A673 (cell line): ENCODE results near the gene GABRP. TPM values are rescaled to one million over a fixed set of nuclear protein-coding genes. Genes with fewer than 3 reads are reported as not detected.

Experiments
- BruUV-seq: library from RNA; stranded (reverse); fragments of 400-500 nt; replicated peaks from 2 replicates; lab custom pipeline; 2021; lab: Mats Ljungman, UMichigan
- CTCF ChIA-PET: fragments of 300-600 bp; sonication (Branson Sonifier 250); formaldehyde crosslinking; loops from one replicate; lab custom pipeline; 2022; ENCODE audit warnings: antibody characterized with exemption; lab: Charles Lee
- POLR2A ChIA-PET: fragments of 300-600 bp; sonication (Branson Sonifier 250); formaldehyde crosslinking; loops from one replicate; lab custom pipeline; 2022; ENCODE audit warnings: antibody characterized with exemption; ENCODE audit not compliant: low non-redundant PET; lab: Charles Lee
- DNase-seq: peaks from one replicate; pipeline ENCODE4 v3.0.0-alpha.2; 2015; ENCODE audit warnings: low spot score
- H3K27ac ChIP-seq: fragments of 200-600 bp; sonication (generic); 2 replicates; pipeline ENCODE4 v1.5.1; 2016; ENCODE audit warnings: mixed run types, low read depth, mild to moderate bottlenecking, mixed read lengths, antibody characterized with exemption, low read length; ENCODE audit not compliant: poor library complexity, severe bottlenecking
- H3K27me3 ChIP-seq: fragments of 200-600 bp; sonication (generic); replicated peaks from 2 replicates; pipeline ENCODE4 v1.6.1; 2017; ENCODE audit warnings: mixed run types, low read depth, mild to moderate bottlenecking, mixed read lengths, antibody characterized with exemption, low read length; ENCODE audit not compliant: insufficient read depth, poor library complexity
- H3K36me3 ChIP-seq: fragments of 200-600 bp; sonication (generic); 2 replicates; pipeline ENCODE4 v1.6.1; 2016; ENCODE audit warnings: mixed run types, mild to moderate bottlenecking, mixed read lengths, antibody characterized with exemption, low read length; ENCODE audit not compliant: insufficient read depth, poor library complexity, severe bottlenecking
- H3K4me1 ChIP-seq: fragments of 200-600 bp; sonication (generic); 2 replicates; pipeline ENCODE4 v1.6.1; 2017; ENCODE audit warnings: mixed run types, mild to moderate bottlenecking, mixed read lengths, antibody characterized with exemption, low read length; ENCODE audit not compliant: insufficient read depth, poor library complexity, severe bottlenecking
- H3K4me3 ChIP-seq: fragments of 200-600 bp; sonication (generic); 2 replicates; pipeline ENCODE4 v1.5.1; 2016; ENCODE audit warnings: low read depth, mixed run types, mild to moderate bottlenecking, mixed read lengths, low read length; ENCODE audit not compliant: poor library complexity, severe bottlenecking
- H3K9me3 ChIP-seq: fragments of 200-600 bp; sonication (generic); 2 replicates; pipeline ENCODE4 v1.6.1; 2016; ENCODE audit warnings: mixed run types, low read depth, mild to moderate bottlenecking, mixed read lengths, antibody characterized with exemption, low read length; ENCODE audit not compliant: poor library complexity, severe bottlenecking
- EZH2 ChIP-seq: fragments of 200-600 bp; sonication (generic); IDR thresholded peaks from 2 replicates; pipeline ENCODE4 v1.6.1; 2017; ENCODE audit warnings: borderline replicate concordance, low read depth, mild to moderate bottlenecking, mixed read lengths, antibody characterized with exemption, low read length; ENCODE audit not compliant: poor library complexity, severe bottlenecking
- intact Hi-C: fragments of 100-400 bp; cut with micrococcal nuclease; formaldehyde crosslinking; loops from one replicate; pipeline ENCODE4 v1.10.0; 2022; ENCODE audit not compliant: unreplicated experiment
- total RNA-seq: library from RNA; stranded (reverse); gene quantifications from 2 replicates; pipeline ENCODE4 v1.2.3, GENCODE V29; 2021
- TF ChIP-seq, protein P1 (sequence below): fragments of 300-800, 200-600 bp; sonication (generic); conservative IDR thresholded peaks from 2 replicates; pipeline ENCODE4 v1.5.1; 2017; ENCODE audit warnings: low read depth, mild to moderate bottlenecking, antibody characterized with exemption, low read length, moderate library complexity, mixed read lengths

GABRP gene
- total RNA-seq, 1 experiment from 2014 or later, result 0.09 TPM

DNA sequence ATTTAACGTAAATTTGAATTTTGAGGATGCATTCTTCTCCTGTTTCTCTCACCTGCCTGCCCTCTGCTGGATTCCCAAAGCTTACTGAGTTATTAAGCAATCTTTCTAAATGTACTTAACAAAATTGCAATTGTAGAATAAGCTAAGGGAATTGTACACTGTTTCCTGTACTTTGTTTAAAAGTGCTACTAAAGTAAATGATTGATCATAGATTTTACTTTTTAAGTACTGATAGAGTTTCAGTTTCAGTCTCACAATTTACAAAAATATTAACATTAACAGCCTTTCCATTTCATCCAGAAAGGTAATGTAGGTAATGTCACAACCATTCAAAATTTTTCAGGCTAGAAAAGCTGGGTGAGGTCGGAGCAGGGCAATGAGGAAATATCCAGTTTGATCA is 73.5 kb downstream of the GABRP start:
- Histone ChIP-seq H3K27ac (no peak overlapping the region), H3K4me3 (no peak overlapping the region), H3K27me3 (peaks cover 8% of the 10 kb centered on the region), H3K9me3 (peaks cover 13% of the 10 kb centered on the region), H3K36me3 (no peaks in the 10 kb centered on the region), H3K4me1 (no peaks in the 10 kb centered on the region)
- DNase-seq, result no peak
- no peak for TF ChIP-seq EZH2
- TF ChIP-seq, protein P1, sequence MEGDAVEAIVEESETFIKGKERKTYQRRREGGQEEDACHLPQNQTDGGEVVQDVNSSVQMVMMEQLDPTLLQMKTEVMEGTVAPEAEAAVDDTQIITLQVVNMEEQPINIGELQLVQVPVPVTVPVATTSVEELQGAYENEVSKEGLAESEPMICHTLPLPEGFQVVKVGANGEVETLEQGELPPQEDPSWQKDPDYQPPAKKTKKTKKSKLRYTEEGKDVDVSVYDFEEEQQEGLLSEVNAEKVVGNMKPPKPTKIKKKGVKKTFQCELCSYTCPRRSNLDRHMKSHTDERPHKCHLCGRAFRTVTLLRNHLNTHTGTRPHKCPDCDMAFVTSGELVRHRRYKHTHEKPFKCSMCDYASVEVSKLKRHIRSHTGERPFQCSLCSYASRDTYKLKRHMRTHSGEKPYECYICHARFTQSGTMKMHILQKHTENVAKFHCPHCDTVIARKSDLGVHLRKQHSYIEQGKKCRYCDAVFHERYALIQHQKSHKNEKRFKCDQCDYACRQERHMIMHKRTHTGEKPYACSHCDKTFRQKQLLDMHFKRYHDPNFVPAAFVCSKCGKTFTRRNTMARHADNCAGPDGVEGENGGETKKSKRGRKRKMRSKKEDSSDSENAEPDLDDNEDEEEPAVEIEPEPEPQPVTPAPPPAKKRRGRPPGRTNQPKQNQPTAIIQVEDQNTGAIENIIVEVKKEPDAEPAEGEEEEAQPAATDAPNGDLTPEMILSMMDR, result no peak
- intact Hi-C loops, result no loop called here
- ChIA-PET POLR2A (no interaction called here), CTCF (no interaction called here)
- no TSS peak for BruUV-seq

- peaks cover 30% of the 10 kb centered on the region for H3K27me3 ChIP-seq
- CTCF ChIA-PET, result no interaction called here
- no TSS peak for BruUV-seq
- no peaks in the 10 kb centered on the region for H3K36me3 ChIP-seq
- H3K4me1 ChIP-seq, result no peaks in the 10 kb centered on the region
- TF ChIP-seq EZH2, result no peak
- TF ChIP-seq, protein P1, result no peak
- peaks cover 13% of the 10 kb centered on the region for H3K9me3 ChIP-seq
- intact Hi-C loops, result no loop called here
- no peak overlapping the region for H3K27ac ChIP-seq
- POLR2A ChIA-PET, result no interaction called here
- no peak overlapping the region for H3K4me3 ChIP-seq
- DNase-seq, result no peak
These were observed 76.9 kb downstream of the GABRP start for GRCh38 chr5:170860415-170860814.

DNA sequence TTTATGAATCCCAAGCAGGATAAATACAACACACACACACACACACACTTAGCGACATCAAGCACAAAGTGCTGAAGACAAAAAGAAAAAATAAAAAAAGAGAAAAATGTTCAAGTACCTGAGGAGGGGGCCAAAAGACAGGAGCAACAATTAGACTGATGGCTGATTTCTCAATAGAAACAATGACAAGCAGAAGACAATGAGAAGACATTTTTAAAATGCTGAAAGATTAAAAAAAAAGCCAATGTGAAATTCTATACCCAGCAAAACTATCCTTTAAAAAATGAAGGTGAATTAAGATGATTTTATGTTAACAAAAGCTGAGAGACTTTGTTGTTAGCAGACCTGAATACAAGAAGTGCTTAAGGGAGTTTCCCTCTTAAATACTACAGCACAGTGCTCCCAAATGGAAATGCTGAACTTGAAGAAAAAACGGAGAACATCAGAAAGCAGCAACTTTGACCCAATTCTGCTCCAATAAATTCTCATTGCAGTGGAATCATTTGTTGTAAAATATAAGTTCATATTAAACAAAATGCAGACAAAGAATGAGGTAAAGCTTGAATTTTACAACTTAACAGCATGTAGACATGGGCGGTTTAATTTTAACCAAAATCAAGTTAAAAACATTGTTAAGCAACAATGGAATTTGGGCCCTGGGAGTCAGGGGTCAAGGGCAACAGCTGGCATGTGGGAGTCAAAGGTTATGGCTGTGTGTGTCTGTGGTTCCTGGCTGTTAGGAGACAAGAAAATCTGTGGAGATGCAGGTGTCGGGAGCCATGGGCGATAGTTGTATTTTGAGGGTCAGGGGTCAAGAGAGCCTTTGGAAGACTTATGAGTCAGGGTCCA is 77.5 kb downstream of the GABRP start:
- TF ChIP-seq EZH2, result no peak
- TF ChIP-seq, protein P1, result no peak
- Histone ChIP-seq H3K4me3 (no peak overlapping the region), H3K27ac (no peak overlapping the region), H3K27me3 (peaks cover 30% of the 10 kb centered on the region), H3K9me3 (peaks cover 13% of the 10 kb centered on the region), H3K4me1 (no peaks in the 10 kb centered on the region), H3K36me3 (no peaks in the 10 kb centered on the region)
- intact Hi-C loops, result no loop called here
- CTCF ChIA-PET, result no interaction called here
- no peak for DNase-seq
- BruUV-seq, result no TSS peak
- POLR2A ChIA-PET, result no interaction called here
